A673 (cell line): ENCODE data around the gene GABRR2.

Source experiments
- EZH2 ChIP-seq: fragments of 200-600 bp; sonication (generic); IDR thresholded peaks from 2 replicates; pipeline ENCODE4 v1.6.1; 2017; ENCODE audit warnings: borderline replicate concordance, low read depth, mild to moderate bottlenecking, mixed read lengths, antibody characterized with exemption, low read length; ENCODE audit not compliant: poor library complexity, severe bottlenecking
- TF ChIP-seq, protein P1 (sequence below): fragments of 300-800, 200-600 bp; sonication (generic); conservative IDR thresholded peaks from 2 replicates; pipeline ENCODE4 v1.5.1; 2017; ENCODE audit warnings: low read depth, mild to moderate bottlenecking, antibody characterized with exemption, low read length, moderate library complexity, mixed read lengths

DNA sequence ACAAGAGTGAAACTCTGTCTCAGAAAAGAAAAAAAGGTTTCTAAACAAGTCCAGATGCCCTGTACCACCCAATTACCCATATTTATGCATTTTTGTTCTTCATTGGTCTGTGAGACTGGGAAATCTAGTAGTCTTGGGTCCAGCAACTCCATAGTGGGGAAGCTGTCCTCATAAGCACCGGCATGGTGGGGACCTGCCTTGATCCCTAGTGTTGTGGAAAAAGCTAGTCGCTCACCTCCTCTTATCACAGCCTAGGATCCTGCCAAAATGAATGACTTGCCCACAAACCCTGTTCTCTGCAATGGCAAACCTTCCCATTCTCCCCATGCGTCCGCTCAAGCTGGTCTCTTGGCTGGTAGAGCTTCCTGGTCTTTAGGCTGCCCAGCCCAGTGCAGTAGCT is 59.7 kb downstream of the GABRR2 start:
- TF ChIP-seq, protein P1, sequence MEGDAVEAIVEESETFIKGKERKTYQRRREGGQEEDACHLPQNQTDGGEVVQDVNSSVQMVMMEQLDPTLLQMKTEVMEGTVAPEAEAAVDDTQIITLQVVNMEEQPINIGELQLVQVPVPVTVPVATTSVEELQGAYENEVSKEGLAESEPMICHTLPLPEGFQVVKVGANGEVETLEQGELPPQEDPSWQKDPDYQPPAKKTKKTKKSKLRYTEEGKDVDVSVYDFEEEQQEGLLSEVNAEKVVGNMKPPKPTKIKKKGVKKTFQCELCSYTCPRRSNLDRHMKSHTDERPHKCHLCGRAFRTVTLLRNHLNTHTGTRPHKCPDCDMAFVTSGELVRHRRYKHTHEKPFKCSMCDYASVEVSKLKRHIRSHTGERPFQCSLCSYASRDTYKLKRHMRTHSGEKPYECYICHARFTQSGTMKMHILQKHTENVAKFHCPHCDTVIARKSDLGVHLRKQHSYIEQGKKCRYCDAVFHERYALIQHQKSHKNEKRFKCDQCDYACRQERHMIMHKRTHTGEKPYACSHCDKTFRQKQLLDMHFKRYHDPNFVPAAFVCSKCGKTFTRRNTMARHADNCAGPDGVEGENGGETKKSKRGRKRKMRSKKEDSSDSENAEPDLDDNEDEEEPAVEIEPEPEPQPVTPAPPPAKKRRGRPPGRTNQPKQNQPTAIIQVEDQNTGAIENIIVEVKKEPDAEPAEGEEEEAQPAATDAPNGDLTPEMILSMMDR: no peak
- TF ChIP-seq EZH2: no peak
